ENCODE measurements around the gene CARMIL1.

The CARMIL1 gene

DNA sequence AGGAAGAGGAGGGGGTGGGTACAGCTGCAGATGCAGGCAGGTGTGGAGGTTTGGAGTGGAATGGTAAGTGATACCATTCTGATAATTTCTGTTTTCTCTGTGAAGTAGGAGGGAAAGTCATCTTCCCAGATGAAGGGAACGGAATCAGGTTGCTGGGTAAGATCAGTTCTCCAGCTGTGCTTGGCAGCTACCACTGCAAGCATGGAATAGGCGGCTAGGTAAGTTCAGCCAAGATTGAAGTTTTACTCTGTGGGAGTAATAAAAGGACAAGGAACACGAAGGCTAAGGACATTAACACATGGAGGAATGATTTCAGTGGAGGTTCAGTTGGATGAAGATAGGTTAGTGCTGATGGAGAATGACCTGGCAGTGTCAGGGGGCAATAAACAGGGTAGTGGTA, 128.3 kb downstream of the CARMIL1 start:
- no peak for DNase-seq (ENCODE audit: low read depth in 2 of 2)

DNA sequence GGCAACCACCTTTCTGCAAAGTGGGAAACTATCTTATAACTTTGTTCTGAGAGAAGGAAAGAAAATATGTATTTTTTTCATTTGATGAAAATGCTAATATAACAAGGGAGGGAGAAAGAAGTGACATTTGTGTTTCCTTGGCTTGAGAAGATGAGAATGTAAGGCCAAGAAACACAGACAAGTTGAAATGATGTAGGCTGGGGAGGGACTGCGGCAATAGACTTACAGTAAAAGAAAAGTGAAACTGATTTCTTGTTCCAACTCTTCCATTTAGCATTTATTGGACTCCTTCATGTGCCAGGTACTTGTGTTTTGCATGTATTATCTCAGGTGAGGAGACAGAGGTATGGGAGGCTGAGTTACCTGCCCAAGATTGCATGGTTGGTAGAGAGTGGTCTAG, 130.9 kb downstream of the CARMIL1 start:
- DNase-seq (ENCODE audit: low read depth in 2 of 2), result no peak

DNA sequence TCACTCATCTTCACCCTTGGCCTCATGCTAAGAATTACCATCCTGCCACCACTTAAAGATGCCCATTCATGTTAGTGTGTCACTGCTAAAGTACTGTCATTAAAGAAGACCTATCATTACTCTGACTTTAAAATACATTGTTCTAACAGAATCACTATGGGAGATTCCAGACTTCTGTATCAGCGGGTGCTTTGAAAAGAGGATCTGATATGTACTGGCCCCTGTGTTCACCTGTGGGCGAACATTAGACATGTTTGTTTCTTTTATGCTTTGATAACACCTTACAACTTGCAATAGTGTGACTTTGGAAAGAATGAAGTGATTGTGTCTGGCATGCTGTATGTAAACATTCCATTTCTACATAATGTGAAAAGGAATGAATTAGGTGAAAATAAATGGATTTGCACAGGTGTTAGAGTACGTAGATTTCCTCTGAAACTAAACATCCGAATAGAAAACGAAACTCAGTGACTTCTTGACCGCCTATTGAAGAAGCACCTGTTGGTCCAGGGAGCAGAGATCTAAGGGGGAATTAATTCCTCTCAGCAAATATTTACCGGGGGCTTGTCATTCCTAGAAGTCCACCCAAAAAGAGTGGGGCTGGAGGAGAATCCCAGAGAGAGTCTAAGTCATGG, 132.3 kb downstream of the CARMIL1 start:
- DNase-seq (ENCODE audit: low read depth in 2 of 2), result no peak

DNA sequence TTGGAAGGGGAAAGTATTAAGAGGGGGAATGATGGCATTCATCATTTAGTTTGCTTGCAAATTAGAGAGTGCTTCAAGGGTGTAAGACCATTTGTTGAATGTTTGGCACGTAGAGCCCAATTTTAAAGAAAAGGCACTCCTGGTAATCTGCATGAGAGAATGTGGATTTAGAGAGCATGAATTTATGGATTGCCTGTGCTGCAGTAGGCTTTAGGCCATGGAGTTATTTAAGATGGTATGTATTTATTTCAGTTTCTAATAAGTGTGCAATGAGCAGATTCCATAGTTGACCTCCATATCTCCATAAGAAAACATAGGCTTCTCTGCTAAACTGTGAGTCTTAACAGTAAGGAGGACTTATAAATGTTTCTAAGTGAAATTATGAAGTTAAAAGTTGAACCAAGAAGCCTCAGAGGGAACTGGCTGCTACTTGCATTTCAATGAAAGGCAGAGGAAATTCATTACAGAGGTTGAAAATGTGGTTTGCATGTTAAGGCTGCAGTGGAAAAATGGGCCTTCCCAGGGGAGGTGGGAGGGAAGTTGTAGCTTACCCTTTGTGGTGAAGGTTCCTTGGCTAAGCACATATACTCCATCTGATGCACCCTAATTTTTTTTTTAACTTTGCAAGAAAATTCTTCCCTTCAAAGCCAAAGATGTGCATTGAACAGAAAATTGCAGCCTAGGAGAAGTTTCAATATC, 134.2 kb downstream of the CARMIL1 start:
- DNase-seq (ENCODE audit: low read depth in 2 of 2), result peak; percentile 30 to 32

DNA sequence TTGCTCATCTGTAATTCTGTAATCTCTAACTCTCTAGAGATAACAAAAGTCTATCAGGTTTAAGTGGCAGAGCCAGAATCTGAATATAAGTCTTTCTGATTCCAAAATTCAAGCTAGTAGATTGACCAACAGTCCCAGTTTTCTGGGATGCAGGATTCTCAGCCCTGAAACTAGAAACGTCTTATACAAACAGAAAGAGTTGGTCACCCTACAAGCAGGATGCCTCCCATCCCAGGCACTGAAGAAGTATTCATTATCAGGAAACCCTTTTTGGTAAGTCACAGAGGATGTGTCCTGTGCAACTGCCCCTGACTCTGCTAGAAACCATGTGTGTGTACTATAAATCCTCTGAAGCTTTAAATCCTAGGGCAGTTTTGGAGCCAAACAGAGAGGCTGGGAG, 135.0 kb downstream of the CARMIL1 start:
- no peak for DNase-seq (ENCODE audit: low read depth in 2 of 2)

DNA sequence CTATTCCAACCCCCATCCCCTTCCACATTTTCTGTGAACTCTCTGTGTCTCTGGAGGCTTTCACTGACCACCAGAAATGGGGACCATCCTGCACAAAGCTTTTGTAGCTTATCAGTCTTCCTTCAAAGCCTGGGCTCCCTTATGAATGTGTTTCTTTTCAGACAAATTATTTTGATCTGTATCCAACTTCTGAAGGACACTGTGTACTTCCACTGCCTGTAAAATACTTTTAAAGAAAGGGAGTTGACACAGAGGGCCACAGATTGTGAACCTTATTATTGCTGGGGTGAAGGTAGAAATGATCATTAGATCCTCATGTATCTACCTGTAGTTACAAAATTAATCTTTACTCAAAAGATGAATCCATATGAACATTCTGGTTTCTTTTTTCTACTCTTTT, 135.6 kb downstream of the CARMIL1 start:
- DNase-seq (ENCODE audit: low read depth in 2 of 2), result no peak

DNA sequence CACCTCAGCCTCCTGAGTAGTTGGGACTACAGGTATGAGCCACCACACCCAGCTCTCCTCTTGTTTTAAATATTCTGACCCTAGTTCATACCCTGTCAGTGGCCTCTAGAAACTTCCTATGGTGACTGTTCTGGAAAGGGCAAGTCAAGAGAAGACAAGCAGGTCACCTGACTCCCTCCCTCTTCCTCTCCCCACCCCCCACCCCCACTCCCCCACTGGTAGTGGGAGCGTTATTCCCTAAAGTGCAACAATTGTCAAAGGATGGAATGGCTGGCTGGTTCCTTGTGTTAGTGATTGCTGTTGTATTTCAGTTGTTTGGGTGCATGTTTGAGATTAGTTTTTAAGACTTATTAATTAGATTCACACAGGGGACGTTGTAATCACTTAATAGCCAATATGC, 136.1 kb downstream of the CARMIL1 start:
- DNase-seq (ENCODE audit: low read depth in 2 of 2), result no peak

DNA sequence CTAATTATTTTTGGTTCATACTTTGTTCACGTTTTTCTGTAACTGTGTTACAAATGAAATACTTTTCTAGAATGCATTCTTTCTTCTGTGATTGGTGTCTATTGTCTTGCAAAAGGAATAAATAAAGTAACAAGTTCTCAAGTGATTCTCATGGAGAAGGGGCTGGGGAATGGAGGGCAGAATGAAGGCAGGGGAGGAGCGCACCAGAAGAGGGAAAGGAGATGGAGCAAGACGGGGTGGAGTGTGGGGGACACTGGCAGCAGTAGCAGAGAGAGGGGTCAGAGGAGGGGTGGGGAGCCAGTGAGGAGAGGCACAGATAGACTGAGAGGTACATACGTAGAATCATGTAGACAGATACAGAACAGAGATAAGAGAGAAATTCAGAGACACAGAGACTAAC, 136.5 kb downstream of the CARMIL1 start:
- DNase-seq (ENCODE audit: low read depth in 2 of 2), result no peak

DNA sequence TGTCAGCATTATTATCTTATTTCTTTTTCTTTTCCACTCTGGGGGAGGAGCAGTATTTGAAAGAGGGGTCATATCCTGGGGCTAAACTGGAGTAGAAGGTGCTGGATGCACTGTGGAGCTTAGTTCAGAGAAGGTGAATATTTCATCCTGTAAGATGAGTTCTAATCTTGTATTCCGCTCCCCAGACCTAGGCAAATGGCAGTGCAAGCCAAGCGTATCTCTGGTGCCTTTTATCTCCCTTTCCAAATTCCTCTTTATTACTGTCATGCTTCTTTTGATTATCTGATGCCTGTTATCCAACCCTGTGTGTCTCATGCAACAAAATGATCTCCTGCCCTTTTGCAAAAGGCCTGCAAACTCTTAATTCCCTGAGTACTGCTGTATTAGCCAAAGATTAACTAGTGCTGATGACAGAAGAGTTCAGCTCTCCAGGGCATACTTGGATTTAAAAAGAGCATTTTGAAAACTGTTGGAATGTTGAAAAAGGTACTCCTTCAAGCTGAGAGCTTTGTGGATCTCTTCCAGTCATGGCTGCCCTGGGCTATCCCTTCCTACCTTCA, 138.0 kb downstream of the CARMIL1 start:
- DNase-seq (ENCODE audit: low read depth in 2 of 2), result no peak

DNA sequence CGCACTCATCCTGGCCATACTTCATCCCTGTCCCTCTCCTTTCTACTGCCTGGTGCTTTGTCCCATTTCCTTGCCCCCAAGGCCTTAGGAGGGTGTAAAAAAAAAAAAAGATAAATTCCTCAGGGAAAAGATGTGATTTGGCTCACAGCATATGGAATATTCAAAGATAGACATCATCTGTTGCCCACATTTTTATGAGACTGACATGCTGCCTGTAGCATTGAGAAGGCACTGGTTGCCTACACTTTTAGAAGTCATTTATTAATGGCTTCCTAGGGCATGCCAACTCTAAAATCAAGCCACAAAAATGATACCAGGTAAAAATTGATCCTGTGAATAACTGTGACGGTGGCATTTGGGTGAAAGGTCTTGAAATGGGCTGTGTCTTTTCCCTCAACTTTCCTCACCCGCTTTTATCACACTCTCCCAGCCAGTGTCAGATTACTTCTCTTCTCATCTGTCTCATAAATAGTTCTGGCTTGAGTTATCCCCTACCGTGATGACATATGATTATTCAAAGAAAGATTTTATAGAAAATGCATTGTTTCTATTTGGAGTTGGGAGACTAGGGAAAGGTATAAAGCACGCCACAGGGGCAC, 139.4 kb downstream of the CARMIL1 start:
- no peak for DNase-seq (ENCODE audit: low read depth in 2 of 2)

DNA sequence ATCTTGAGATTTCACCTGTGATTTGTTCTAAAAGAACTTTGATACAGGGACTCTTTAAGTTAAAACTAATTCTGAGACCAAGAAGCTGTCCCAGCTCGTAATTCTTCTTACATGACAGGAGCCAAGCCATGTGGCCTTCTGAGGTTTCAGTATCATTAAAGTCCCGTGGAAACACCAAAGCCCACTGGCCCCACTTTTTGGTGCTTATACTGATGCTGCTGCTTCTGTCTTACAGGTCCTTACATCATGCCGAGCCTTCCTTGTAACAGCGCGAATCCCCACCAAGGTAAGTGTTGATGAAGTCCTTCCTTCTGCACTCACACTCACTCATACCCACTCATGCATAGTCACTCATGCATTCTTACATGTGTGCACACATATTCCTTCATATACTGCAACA, 140.7 kb downstream of the CARMIL1 start:
- DNase-seq (ENCODE audit: low read depth in 2 of 2), result no peak

DNA sequence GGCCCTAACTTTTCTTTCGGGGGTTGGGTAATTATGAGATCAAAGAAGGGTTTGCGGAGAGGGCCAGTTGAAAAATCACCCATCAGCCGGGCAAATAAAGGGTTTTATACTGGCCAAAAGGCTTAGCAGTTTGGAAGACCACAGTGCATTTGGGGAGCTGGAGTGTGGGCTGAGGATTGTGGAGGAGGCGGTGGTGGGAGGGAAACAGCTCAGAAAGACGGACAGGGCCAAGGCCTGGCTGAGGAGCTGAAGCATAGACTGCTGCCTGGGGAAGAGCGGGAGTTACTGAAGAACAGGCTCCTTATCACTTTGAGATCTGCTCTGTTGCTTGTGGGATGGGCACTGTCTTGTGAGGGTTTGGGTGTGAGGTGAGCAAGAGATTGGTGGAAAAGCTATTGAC, 144.2 kb downstream of the CARMIL1 start:
- no peak for DNase-seq (ENCODE audit: low read depth in 2 of 2)

DNA sequence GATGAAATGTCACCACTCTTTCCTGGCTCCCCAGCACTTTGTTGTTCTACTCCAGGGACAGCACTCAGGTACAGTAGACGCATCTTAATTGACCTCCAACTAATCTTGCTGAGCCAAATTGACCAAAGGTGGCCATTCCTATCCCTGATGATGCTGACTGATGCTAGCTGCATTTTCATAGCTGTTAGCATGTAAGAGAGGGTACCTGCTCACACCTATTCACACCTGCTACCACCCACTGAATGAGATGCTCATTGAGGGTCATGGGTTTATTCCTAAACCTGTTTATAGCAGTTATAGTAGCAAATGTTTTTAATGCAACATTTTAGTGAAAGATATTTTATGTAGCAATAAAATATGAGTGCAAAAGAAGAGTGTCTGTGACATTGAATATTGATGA, 145.1 kb downstream of the CARMIL1 start:
- DNase-seq (ENCODE audit: low read depth in 2 of 2), result no peak

DNA sequence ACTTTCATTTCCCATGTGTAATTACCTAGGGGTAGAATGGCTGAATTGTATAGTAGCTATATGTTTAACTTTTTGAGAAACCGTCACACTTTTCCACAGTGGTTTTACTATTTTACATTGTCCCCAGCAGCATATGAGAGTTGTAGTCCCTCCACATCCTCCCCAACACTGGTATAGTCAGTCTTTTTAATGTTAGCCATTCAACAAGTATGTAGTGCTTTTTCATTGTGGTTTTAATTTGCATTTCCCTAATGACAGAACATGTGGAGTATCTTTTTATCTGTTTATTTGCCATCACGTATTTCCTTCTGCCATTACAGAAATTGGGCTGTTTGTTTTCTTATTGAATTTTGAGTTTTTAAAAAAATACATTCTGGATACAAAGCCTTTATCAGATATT, 148.4 kb downstream of the CARMIL1 start:
- DNase-seq (ENCODE audit: low read depth in 2 of 2), result no peak

DNA sequence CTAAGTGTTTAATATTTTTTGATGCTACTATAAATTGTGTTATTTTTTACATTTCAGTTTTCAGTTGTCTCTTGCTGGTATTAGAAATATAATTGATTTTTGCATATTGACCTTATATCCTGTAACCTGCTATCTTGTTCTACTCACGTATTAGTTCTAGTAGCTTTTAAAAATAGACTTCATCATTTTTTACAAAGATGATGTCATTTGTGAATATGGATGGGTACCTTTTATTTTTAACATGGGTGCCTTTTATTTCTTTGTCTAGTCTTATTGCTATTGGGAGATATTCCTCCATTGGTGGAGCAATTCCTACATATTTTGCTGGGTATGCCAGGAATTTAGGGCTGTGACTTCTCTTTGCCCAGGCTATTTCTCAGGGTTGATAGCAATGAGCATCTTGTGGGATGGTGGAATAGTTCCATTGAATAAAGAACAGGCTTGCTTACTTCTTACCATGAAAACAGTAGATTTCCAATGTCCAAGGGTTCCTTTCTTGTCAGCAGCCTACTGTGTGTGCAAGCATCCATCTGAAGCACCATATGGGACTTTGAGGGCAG, 149.7 kb downstream of the CARMIL1 start:
- DNase-seq (ENCODE audit: low read depth in 2 of 2), result no peak

DNA sequence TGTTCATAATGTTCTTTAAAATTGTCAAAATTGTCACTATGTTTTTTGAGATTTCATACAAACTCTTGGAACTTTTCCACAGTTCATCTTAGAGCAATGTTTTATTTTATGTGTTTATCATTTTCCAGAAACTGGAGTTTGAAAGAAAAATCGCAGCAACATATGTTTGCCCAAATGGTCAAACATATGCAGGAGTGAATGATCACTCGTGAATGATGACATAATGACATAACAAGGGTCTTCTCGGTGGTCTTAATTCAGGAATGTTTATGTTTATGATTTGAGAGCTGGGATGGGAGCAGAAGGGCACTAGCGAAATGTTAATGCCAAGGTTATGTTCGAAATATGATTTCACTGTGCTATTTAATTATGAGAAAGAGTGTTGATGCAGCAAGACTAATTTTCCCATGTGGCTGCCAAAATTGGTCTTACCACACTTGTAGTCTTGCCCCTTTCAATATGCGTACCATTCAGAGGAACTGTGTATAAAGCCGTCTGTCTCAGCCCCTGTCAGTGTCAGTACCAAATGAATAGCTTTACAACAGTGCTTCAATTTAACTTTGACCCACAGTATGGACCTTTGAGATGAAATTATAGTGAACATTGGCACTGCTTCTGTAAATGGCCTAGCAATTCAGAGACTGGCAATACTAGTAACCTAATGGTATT, 152.3 kb downstream of the CARMIL1 start:
- no peak for DNase-seq (ENCODE audit: low read depth in 2 of 2)

DNA sequence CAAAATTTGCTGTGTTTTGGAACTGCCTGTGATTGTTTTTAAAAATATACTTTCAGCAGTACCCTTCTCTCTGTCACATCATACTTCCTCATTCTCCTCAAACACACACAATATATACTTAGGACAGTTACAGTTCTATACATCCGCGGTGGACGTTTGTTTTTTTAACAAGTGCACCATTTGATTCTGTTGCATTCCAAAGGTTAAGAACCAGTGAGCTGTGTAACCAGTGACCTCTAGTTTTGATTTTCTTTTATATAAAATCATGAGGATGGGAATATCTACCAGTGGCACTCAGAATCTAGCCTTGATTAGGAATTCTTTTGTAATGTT, 152.8 kb downstream of the CARMIL1 start:
- DNase-seq (ENCODE audit: low read depth in 2 of 2), result no peak

DNA sequence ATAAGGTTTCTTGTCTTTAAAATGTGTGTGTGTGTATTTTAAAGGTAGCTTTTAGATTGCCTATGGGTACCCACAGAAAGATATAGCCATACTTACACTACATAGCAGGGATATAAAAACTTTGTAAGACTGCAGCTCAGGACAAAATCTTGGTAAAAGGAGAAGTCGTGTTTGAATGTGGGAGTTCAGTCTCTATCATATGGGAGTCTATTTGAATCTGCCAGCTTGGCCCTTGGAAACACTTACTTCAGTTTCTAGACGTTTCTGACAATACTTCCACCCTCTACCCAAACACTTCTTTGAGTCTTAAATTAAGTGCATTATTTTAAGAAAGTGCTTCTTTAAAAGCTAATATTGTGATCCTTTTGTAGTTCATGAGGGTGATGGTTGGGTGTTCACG, 155.7 kb downstream of the CARMIL1 start:
- no peak for DNase-seq (ENCODE audit: low read depth in 2 of 2)

DNA sequence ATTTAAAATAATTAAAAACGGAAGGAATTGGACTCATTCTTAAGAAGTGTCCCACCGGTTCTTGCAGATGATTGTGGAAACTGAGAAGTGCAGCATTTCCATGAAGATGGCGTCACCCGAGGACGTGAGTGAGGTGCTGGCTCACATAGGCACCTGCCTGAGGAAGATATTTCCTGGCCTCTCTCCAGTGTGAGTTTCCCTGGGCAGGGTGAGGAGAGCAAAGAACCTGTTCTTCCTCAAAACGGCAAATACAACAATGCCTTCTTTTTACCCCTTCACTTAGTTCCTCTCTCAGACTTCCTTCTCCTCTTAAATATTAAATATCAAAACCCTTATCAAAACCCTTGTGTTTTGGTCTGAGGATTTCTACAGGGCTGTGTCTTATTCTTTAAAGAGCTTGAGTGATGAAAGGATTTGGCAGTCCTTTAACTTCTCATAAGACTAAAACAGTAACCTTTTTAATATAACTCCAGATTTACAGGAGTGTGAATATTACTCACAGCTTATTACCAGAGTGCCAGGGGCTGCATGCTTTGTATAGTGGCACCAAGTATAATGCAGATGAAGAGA, 156.3 kb downstream of the CARMIL1 start:
- no peak for DNase-seq (ENCODE audit: low read depth in 2 of 2)

DNA sequence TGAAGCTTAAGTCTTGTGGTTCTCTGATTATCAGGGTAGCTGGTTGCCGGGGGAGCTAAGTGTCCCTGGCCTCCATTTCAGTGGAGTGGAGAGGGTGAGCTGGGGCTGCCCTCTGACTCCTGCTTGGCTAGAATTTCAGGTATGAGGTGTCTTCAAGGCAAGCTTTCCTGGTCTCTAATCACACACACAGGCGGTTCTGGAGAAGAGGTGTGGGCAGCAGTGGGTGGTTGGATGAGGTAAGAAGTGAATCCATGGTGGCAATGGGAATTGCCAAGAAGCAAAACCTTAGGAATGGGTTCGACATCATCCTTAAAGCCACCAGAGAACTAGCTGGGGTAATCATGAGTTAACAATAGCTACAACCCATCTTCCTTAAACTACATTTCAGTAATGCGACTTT, 157.6 kb downstream of the CARMIL1 start:
- no peak for DNase-seq (ENCODE audit: low read depth in 2 of 2)

DNA sequence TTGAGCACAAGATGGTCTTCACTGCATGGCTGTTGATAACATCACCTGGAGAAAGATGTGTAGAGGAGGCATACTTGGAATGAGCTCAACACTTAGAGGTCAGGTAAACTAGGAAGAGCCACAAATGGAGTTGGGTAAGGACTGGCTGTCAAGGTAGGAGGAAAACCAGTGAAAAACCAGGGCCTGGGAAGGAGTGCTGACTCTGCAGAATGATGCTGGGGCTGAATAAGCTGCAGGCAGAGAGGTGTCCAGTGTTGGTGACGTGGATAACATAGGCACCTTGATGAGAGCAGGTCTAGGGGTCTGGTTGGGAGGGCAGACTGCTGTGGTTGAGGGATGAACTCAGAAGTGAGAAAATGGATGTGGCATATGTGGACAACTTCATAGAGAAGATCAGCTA, 160.2 kb downstream of the CARMIL1 start:
- DNase-seq (ENCODE audit: low read depth in 2 of 2), result no peak

DNA sequence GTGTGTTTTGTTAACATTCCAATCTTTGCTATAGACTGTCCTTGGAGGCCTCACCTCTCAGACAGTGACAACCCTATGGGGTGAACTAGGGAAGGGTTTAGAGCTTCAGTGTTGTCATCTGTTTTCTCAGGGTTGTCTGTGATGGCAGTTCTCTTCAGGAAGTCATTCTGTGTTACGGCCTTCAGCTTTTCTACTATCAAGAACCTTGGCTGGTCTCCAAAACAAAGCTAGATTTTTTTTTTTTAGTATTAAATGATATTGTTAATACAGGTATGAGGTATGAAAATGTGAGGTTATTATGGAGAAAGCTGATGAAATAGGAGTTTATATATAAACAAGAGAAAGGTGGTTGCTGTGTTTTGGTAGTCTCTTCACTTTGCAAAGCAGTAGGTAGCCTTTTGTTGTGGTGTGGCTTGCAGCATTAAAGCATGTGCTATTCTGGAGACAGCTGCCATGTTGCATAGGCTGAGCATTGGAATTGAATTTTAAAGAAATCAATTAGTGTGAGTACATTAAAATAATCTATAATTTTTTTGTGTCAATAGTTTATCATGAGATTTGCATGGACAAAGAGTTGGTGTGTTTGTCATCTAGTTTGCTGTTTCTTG, 162.6 kb downstream of the CARMIL1 start:
- no peak for DNase-seq (ENCODE audit: low read depth in 2 of 2)
